SK-N-SH (cell line): ENCODE data around the gene NFE2L3.
A peak's percentile ranks its signal among the peaks of the same experiment; 100 is the strongest.

Source experiments
- EZH2phosphoT487 ChIP-seq: fragments of 200-600 bp; sonication (generic); IDR thresholded peaks from 2 replicates; pipeline ENCODE4 v1.6.1; 2017; ENCODE audit warnings: low read depth, mixed run types, mild to moderate bottlenecking, antibody characterized with exemption, moderate library complexity, borderline replicate concordance
- MEF2A ChIP-seq: IDR thresholded peaks from 2 replicates; pipeline ENCODE4 v1.4.0; 2012; ENCODE audit warnings: low read depth, borderline replicate concordance
- YY1 ChIP-seq: IDR thresholded peaks from 2 replicates; pipeline ENCODE4 v1.4.0; 2012; ENCODE audit warnings: low read depth, mild to moderate bottlenecking
- TF ChIP-seq, protein P1 (sequence below): IDR thresholded peaks from 2 replicates; pipeline ENCODE4 v1.4.0; 2012; ENCODE audit warnings: low read depth

DNA sequence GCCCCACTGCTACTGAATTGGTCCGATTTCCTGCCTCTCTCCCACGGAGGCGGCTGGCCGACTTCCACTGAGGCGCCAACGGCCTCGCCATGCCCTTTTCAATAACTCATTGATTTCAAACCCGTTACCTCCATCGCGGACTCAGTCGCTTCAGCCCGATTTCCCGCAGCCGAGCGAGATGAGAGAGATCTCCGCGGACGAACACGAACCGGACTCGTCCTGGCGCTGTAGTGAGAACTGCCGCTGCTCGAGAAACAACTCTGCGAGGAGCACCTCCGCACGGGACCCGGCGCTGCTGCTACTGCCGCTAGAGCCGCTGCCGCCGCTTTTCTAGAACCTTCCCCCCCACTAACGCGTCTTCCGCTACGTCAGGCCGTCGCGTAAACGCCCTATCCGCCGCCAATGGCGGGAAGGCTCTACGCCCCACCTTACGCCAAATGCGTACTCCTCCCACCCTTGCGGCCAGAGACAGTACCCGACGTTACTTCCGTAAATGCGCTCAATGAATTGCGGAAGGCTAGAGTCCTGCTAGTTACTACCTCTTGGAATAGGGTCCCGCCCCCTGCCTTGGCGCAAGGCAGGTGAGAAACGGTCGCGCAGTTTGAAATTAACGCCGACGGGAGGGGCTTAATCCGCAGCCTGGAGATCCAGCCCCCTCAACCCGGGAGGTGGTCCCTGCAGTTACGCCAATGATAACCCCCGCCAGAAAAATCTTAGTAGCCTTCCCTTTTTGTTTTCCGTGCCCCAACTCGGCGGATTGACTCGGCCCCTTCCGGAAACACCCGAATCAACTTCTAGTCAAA, 48.6 kb downstream of the NFE2L3 start, which contains the start of gene HNRNPA2B1:
- TF ChIP-seq YY1 (no peak; the same call in 1 of the 2 replicates), EZH2phosphoT487 (no peak), MEF2A (no peak)
- TF ChIP-seq, protein P1, sequence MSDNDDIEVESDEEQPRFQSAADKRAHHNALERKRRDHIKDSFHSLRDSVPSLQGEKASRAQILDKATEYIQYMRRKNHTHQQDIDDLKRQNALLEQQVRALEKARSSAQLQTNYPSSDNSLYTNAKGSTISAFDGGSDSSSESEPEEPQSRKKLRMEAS, result peak; percentile 44
